Neural cell (in vitro differentiated cells): ENCODE data around the gene PARVA.

Experiments
- EP300 ChIP-seq: fragments of 450-650 bp; conservative IDR thresholded peaks from 2 replicates; pipeline ENCODE4 v1.6.1; 2014; ENCODE audit warnings: antibody characterized with exemption, mild to moderate bottlenecking, moderate library complexity; ENCODE audit not compliant: poor library complexity, severe bottlenecking
- POLR2AphosphoS5 ChIP-seq: IDR thresholded peaks from 2 replicates; pipeline ENCODE4 v1.6.1; 2012
- REST ChIP-seq: IDR thresholded peaks from 2 replicates; pipeline ENCODE4 v1.6.1; 2012; ENCODE audit warnings: borderline replicate concordance
- SMC3 ChIP-seq: fragments of 450-650 bp; conservative IDR thresholded peaks from 2 replicates; pipeline ENCODE4 v1.6.1; 2014; ENCODE audit warnings: antibody characterized with exemption, mild to moderate bottlenecking, moderate library complexity; ENCODE audit not compliant: poor library complexity
- TF ChIP-seq, protein P1 (sequence below): fragments of 450-650 bp; IDR thresholded peaks from 2 replicates; pipeline ENCODE4 v1.5.1; 2014; ENCODE audit warnings: antibody characterized with exemption, mild to moderate bottlenecking, moderate library complexity; ENCODE audit not compliant: poor library complexity, severe bottlenecking

DNA sequence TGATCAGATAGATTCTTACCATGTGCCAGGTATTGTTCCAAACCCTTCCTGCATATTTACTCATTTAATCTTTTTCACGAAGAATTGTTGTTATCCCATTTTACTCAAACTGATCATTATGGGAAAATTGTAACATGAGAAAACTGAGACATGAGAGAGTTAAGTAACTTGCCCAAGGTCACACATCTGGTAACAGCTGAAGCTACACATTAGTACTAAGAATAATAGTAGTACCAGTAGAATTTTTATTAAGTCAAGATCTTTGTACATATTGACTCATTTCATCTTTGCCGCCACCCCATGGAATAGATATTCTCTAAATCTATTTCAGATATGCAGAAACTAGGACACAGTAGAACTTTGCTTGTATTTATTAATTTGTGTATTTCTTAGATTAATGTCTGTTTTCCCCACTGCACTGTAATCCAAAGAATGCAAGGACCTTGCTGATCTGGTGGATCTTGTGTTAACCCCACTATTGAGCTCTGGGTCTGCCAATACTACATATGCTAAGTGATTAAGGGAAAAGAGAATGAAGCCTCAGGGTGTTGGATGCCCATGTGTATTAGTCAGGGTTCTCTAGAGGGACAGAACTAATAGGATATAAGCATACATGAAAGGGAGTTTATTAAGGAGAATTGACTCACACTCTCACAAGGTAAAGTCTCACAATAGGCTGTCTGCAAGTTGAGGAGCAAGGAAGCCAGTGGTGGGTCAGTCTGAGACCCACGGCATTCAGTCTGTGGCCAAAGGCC lies 72.8 kb downstream of the PARVA start:
- TF ChIP-seq, protein P1, sequence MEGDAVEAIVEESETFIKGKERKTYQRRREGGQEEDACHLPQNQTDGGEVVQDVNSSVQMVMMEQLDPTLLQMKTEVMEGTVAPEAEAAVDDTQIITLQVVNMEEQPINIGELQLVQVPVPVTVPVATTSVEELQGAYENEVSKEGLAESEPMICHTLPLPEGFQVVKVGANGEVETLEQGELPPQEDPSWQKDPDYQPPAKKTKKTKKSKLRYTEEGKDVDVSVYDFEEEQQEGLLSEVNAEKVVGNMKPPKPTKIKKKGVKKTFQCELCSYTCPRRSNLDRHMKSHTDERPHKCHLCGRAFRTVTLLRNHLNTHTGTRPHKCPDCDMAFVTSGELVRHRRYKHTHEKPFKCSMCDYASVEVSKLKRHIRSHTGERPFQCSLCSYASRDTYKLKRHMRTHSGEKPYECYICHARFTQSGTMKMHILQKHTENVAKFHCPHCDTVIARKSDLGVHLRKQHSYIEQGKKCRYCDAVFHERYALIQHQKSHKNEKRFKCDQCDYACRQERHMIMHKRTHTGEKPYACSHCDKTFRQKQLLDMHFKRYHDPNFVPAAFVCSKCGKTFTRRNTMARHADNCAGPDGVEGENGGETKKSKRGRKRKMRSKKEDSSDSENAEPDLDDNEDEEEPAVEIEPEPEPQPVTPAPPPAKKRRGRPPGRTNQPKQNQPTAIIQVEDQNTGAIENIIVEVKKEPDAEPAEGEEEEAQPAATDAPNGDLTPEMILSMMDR = no peak
- no peak for TF ChIP-seq REST
- no peak for TF ChIP-seq POLR2AphosphoS5
- no peak for TF ChIP-seq SMC3
- no peak for TF ChIP-seq EP300
